ELF-1 (cell line): ENCODE results near the gene PGA3.
"Not testable (repeated sequence)": the region's sequence is repeated elsewhere in the genome, so short reads cannot be mapped to it uniquely, and the experiment has no call there.

ENCODE experiments used
- DNase-seq: peaks from one replicate; pipeline ENCODE4 v3.0.0-alpha.2; 2016; ENCODE audit warnings: low read depth, low spot score

Gene PGA3

GRCh38 chr11:61171907-61172306, 31.4 kb upstream of the PGA3 start:
- no peak for DNase-seq

GRCh38 chr11:61172356-61172755, 31.0 kb upstream of the PGA3 start:
- no peak for DNase-seq

GRCh38 chr11:61172888-61173287, 30.4 kb upstream of the PGA3 start:
- no peak for DNase-seq

GRCh38 chr11:61173456-61173855, 29.9 kb upstream of the PGA3 start:
- DNase-seq, result no peak

- DNase-seq, result no peak
Observed at GRCh38 chr11:61174273-61174672, 29.0 kb upstream of the PGA3 start.

- DNase-seq, result no peak
Observed at GRCh38 chr11:61174949-61175348, 28.4 kb upstream of the PGA3 start.

GRCh38 chr11:61176446-61176845, 26.9 kb upstream of the PGA3 start:
- no peak for DNase-seq

GRCh38 chr11:61180205-61180604, 23.1 kb upstream of the PGA3 start:
- DNase-seq, result not testable (repeated sequence)

GRCh38 chr11:61181489-61181888, 21.8 kb upstream of the PGA3 start:
- no peak for DNase-seq

GRCh38 chr11:61183645-61184044, 19.7 kb upstream of the PGA3 start:
- DNase-seq, result peak; percentile 44

GRCh38 chr11:61186504-61186903, 16.8 kb upstream of the PGA3 start:
- no peak for DNase-seq

- peak; percentile 79 for DNase-seq
Observed at GRCh38 chr11:61187505-61188130, 15.7 kb upstream of the PGA3 start.

- no peak for DNase-seq
Observed at GRCh38 chr11:61189933-61190332, 13.4 kb upstream of the PGA3 start.

- DNase-seq, result no peak
Observed at GRCh38 chr11:61193596-61193995, 9.7 kb upstream of the PGA3 start.

- no peak for DNase-seq
Observed at GRCh38 chr11:61194169-61194671, 9.1 kb upstream of the PGA3 start.

- no peak for DNase-seq
Observed at GRCh38 chr11:61194981-61195695, 8.2 kb upstream of the PGA3 start.

- DNase-seq, result no peak
Observed at GRCh38 chr11:61195719-61196118, 7.6 kb upstream of the PGA3 start.

GRCh38 chr11:61198361-61198760, 5.0 kb upstream of the PGA3 start:
- no peak for DNase-seq

GRCh38 chr11:61198948-61199523, 4.3 kb upstream of the PGA3 start:
- no peak for DNase-seq

GRCh38 chr11:61201476-61201875, 1.8 kb upstream of the PGA3 start:
- no peak for DNase-seq

- not testable (repeated sequence) for DNase-seq
Observed at GRCh38 chr11:61203873-61204272, 558 bp downstream of the PGA3 start.

- DNase-seq, result not testable (repeated sequence)
Observed at GRCh38 chr11:61204502-61205059, 1.3 kb downstream of the PGA3 start.
